Activated T-helper 9 cell treated with anti-CD3 and anti-CD28 coated beads, Interleukin-2, amount 50 U/mL, for 16 hours (primary cell): Measurements from ENCODE around the gene PRSS56.

Experiments used
- DNase-seq: peaks from one replicate; pipeline ENCODE4 v3.0.0-alpha.2; 2020; ENCODE audit warnings: low read depth

PRSS56 gene

DNA sequence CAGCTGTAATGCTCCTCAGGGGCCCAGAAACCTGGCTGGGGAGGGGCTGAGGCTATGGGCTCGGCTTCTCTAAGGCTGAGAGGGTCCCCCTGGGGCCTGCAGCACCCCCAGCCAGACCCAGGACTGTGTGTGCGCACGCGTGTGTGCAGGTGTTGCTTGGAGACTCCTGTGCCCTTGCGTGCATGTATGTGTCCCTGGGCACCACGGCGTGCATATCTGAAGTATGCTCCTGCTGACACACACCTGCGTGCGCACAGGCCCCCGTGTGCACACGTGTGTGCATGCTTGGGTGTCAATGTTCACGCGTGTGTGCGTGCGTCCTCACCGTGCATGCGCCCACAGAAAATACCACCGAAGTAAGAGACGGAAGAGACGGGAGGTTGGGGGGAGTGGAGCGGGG is 17.7 kb upstream of the PRSS56 start:
- no peak for DNase-seq

DNA sequence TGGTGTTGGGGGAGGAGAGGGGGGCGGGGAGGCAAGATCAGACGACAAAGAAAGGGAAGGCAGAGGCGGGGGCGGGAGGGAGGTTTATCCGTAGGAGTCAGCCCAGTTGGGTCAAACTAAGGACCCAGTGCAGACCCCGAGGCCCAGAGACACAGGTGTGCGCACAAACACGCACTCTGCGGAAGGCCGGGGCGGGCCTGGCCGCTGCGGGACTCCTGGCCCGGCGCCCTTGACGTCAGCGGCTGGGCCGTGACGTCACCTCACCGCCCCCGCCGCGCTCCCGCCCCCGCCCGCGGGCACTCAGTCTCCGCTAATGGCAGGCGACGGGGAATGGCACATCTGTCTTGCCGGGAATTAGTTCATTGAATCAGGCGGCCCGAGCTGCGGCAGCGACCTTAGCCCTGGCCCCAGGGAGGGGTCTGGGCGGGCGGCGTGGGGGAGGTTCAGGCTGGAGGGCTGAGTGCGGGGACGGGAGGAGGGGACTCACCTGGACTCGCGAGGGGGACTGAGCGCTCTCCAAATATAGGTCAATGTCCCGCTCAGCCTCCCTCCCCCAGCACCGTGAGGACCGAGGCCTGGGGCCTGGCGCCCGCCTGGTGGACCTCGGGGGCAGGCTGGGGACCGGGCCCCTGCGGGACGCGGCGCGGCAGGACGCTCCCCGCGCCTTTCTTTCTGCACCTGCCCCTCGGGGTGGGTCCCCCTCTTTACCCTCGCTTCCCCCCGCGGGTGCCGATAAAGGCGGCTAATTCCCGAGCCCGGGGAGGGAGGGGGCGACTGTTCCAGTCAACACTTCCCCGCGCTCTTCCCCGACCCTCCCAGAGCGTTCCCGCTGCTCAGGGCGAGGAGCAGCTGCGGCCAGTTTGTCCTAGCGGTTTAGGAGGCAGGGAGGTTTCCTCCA is 17.0 kb upstream of the PRSS56 start:
- DNase-seq: peak; percentile 15

DNA sequence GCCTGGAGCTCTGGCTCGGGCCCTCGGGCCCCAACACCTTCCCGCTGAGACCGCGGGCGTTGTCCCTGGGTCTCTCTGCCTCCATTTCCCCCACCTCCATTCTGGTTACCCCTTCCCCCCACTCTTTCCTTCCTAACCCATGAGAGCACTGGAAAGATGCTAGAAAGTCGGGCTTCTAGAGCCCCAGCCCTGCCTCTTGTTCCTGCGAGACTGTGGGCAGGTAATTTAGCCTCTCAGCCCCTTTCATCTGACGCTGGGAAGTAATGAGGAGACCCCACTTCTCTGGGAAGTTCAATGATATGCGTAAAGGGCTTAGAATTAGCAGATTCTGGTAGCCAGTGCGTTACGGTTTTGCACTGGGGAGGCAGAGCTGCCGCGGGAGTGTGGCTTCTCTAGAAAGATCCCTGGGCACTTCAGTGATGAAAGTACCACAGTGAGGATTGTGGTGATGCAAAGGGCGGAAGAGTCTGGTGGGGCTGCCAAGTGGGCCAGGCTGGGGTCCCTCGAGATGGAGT is 16.3 kb upstream of the PRSS56 start:
- no peak for DNase-seq

DNA sequence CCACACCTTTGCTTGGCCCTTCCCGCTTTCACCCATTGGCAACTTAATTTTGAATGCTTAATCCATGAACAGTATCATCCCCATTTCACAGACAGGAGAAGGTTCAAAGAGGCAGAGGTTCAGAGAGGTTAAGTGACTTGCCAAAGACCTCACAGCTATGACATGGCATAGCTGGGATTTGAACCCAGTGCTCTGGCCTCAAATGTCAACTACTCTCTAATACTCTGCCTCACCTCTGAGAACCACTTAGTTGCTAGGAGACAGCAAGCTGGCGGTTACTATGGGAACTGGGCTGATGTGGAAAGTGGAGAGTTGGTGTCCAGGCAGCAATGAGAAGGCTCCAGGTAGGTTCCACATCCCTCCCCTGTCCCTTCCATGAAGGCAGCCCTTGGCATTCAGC is 15.8 kb upstream of the PRSS56 start:
- no peak for DNase-seq

DNA sequence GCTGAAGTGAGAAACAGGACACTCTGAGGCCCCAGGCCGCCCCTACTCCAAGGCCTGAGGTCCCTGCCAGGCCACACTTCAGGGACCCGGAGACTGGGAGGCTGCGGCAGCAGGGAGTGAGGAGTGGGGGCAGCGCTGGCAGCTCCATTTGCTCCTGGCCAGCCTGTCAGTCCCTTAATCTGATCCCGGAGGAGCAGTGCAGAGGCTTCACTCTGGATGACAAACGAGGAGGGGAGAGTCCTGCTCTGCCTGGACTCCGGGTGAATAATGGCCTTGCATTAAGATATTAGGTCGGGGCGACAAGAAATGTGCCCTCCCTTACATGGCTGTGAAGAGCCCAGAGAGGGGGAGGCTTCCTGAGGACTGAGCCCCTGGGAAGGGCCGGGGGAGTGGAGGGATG is 14.3 kb upstream of the PRSS56 start:
- DNase-seq: no peak

DNA sequence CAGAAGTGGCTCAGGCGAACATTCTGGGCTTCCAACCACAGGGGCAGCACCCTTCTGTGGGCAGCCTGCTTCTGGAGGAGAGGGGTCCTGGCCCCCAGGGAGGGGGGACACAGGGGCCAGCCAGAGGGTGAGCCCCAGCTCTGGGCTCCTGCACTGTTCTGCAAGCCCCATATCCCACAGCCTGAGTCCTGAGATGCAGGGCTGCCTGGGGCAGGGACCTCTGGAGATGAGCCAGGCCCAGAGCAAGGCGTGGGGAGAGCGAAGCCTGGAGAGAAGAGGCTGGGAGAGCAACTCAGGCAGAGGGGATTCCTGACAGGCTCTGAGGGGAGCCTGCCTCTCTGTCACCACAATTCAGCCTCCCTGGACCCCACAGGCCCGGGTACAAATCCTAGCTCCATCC is 13.5 kb upstream of the PRSS56 start:
- no peak for DNase-seq

DNA sequence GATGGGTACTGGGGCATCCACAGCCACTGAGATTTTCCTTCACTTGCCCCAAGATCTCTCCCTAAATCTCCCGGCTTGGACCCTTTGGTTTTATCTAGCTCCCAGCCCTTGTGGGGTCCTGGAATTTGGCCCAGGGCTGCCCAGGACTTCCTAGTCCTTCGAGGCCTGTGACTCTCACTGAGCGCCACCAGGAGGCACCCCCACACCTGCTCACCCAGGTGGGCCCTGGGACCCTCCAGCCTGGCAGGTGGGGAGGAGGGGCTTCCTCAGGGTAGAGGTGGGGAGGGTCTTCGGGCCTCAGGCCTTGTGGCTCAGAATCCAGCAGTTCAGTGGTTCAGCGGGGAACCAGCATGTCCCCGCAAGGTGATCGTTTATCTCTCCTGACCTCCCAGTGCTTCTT is 11.9 kb upstream of the PRSS56 start:
- DNase-seq: no peak

DNA sequence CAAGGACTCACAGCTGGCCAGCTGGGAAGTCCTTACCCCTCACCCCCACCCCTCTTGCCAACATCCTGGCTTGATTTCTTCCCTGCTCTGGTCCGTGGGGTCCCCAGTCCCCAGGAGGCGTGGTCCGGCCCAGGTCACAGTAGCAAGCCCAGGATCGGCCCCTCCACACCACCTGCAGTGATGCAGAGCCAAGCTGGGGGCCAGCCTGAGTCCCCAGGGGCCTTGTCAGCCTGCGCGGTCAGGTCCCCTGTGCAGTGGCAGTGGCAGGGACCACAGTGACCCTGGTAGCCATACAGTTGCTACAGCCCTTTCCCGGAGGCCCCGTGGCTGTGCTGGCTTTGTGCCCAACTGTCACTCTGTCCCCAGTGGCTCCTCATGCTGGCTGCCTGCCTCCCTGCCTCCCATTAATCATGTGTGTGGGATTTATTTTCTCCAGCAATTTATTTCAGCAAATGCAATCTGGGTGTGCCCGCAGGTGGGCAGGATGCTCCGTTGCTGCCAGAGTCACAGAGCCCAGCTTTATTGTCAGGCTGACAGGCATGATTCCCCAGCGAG is 8.8 kb upstream of the PRSS56 start:
- DNase-seq: no peak

DNA sequence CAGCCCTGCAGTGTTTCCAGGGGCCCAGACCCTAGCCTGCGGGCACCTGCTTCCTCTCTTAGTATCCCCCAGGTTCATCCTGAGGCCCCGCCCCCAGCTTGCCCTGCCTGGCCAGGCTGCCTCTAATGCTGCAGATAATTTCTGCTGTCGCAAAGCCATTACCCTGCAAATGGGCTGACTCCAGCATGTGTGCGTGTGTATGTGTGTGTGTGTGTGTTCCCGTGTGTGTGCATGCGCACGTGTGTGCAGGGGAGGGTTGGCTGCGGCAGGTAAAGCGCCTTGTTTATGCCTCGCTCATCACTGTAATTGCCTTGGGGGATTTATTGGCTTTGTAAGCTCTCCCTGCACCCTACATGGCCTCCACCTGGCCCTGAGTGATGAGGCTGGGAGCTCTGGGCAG is 7.6 kb upstream of the PRSS56 start:
- no peak for DNase-seq

DNA sequence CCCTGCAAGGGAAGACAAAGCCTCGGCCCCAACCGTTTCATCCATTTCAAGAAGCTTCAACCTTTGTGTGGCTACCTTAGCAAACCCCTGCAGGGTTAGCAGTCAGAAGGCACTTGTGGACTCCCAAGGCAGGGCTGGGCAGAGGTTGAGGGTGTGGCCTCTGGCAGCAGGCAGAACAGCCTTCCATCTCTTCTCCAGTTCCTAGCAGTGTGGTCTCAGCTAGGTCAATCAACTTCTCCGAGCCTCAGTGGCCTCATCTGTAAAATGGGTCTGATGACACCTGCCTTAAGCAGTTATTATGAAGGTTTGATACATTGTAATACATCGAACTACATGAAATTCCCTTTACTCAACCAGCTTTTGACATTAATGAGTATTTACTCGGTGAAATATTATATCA is 6.8 kb upstream of the PRSS56 start:
- no peak for DNase-seq

DNA sequence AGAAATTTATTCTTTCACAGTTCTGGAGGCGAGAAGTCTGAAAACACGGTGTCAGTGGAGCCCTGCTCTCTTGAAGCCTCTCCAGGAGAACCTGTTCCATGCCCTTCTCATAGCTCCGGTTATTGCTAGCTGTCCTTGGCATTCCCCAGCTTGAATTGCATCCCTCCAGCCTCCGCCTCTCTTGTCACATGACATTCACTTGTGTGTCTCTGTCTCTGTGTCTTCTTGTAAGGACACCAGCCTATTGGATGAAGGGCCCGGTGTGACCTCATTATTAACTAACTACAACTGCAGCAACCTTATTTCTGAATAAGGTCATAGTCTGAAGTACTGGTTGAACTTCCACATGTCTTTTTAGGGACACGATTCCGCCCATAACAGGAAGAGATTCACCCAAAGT is 4.5 kb upstream of the PRSS56 start:
- no peak for DNase-seq

DNA sequence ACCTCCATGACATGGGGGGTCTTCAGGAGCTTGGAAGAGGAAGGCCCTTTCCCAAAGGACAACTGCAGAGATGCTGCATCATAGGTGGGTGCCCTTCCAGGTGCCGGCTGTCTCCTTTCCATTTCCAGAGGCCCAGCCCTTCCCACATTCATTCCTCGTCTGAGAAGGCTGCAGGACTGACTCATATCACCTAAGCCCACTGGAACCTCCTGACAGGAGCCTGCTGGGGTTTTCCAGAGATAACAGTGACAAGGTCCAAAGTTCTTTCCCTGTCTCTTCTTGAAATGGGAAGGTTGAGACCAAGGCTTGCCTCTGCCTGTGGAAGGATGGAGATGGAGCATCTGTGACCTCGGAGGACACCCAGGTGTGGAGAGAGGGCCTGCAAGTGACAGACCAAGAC is 3.6 kb upstream of the PRSS56 start:
- DNase-seq: no peak

DNA sequence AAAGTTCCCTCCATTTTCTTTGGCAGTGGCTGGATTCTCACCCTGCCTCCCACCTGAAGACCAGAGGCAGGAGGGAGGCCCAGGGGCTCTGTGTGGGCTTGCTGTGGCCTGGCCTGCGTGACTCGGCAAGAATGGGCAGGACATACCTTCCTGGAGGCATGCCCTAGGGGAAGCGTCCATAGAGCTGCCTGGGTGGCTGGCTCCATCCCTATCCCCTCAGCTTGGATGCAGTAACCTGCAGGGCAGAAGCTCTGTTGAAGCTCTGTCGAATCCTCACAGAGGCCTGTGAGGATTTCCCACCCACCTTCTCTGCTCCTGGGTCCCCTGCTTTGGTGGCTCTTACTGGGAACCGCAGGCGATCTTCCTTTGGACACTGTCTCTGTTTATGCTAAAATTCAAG is 1.3 kb upstream of the PRSS56 start:
- no peak for DNase-seq

DNA sequence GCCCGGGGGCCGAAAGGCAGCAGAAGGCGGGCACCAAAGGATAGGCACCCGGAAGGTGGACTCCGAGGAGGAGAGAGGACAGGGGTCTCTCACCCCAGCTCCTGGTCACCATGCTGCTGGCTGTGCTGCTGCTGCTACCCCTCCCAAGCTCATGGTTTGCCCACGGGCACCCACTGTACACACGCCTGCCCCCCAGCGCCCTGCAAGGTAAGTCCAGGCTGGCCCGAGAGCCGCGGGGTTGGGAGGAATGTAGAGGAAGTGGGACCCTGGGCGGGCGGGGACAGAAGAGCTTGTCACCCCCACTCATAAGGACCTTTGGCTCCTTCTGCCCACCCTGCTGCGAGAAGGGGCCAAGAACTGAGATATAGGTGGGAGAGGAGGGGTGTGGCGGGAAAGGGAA is 301 bp downstream of the PRSS56 start:
- no peak for DNase-seq

DNA sequence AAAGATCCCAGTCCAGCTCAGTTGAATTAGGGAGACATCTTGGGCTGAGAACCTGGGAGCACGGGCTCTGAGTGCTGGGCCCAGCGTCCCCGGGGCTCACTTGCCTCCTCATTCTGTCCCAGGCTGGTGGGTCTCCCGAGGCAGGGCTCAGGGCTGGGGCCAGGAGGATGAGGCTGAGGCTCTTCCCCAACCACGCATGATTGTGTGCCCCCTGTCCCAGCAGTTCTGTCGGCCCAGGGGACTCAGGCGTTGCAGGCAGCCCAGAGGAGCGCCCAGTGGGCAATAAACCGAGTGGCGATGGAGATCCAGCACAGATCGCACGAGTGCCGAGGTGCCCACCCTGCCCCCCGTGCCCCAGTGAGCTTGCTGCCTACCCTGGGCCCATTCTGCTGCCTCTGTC is 910 bp downstream of the PRSS56 start:
- DNase-seq: no peak

DNA sequence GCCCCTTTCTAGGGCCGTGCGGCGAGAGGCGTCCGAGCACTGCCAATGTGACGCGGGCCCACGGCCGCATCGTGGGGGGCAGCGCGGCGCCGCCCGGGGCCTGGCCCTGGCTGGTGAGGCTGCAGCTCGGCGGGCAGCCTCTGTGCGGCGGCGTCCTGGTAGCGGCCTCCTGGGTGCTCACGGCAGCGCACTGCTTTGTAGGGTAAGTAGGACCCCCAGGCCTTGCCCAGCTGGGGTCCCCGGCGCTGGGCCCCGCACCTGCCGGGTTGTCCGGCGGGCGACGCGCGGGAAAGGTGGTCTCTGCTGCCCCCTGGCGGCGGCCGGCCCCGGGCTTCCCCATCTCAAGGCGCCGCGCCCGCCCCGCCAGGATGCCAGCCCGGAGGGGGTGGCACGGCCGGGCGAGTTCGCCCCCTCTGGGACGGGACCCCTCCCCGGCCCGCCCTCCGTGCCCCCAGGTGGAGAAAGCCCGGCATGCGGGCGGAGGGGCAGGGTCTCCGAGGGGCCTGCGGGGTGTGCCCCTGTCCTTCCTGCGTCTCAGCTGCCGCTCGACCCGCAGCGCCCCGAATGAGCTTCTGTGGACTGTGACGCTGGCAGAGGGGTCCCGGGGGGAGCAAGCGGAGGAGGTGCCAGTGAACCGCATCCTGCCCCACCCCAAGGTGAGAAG is 1.9 kb downstream of the PRSS56 start:
- peak; percentile 54 for DNase-seq

DNA sequence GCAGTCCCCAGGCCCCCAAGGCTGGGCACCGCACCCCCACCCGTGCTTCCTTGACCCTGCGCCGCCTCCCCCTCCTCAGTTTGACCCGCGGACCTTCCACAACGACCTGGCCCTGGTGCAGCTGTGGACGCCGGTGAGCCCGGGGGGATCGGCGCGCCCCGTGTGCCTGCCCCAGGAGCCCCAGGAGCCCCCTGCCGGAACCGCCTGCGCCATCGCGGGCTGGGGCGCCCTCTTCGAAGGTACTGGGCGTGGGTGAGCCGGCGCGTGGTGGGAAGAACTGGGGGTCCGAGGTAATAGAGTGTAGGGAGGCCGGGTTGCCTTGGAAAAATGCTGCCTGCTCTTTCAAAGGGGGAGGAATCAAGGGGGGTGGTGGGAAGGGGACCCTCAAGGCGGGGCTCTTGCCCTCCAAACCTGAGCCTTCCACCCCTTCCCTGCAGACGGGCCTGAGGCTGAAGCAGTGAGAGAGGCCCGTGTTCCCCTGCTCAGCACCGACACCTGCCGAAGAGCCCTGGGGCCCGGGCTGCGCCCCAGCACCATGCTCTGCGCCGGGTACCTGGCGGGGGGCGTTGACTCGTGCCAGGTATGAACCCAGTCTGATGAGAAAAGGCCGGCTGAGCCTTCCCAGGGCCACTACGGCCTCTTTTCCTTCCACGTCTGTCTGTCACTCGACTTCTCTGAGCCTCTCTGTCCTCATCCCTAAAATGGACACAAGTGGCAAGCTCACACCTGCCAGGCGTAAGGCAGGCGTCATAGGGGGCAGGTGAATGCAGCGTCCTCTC is 2.6 kb downstream of the PRSS56 start:
- no peak for DNase-seq

DNA sequence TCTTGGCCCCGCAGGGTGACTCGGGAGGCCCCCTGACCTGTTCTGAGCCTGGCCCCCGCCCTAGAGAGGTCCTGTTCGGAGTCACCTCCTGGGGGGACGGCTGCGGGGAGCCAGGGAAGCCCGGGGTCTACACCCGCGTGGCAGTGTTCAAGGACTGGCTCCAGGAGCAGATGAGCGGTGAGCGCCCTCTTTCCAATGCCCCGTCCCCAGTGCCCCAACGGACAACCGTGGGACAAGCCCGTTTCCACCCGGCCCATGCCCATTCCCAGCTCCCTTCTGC is 3.2 kb downstream of the PRSS56 start:
- no peak for DNase-seq

DNA sequence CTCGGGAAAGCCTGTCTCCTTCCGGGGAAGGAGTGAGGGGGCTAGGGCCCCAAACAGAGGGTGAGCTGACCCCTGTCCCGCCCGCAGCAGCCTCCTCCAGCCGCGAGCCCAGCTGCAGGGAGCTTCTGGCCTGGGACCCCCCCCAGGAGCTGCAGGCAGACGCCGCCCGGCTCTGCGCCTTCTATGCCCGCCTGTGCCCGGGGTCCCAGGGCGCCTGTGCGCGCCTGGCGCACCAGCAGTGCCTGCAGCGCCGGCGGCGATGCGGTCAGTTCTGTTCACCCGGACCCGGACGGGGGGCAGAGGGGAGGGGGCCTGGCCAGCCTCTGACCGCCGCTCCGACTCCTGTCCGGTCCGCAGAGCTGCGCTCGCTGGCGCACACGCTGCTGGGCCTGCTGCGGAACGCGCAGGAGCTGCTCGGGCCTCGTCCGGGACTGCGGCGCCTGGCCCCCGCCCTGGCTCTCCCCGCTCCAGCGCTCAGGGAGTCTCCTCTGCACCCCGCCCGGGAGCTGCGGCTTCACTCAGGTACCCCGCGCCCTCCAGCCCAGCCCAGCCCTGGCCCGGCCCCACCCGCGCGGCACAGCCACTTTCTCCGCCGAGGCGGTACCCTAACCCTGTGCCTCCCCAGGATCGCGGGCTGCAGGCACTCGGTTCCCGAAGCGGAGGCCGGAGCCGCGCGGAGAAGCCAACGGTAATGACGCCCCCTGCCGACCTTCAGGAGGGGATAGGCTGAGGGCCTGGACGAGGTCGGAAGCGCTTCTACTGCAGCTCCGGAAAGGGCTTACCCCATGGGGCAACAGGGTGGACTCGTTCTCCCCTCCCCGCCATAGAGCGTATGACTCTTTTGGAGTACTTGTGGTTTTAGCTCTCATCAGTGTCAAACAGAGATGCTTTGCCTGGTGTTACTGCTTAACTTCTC is 3.8 kb downstream of the PRSS56 start:
- DNase-seq: no peak

DNA sequence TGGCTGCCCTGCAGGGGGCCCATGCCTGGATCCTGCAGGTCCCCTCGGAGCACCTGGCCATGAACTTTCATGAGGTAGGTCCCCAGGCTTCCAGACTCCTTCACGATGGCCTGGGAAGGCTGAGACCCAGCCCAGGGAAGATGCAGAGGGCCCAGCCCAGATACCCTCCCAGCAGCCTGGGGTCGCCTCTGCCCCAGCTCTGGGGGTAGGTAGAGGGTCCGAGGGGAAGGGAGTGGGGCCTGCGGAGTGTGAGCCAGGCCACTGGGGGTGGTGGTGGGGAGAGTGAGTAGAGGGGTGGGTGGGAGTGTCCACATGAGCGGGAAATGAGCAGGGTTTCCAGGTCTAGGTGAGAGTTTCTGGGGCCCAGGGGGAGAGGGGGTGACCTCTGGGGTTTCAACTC is 4.6 kb downstream of the PRSS56 start:
- no peak for DNase-seq

DNA sequence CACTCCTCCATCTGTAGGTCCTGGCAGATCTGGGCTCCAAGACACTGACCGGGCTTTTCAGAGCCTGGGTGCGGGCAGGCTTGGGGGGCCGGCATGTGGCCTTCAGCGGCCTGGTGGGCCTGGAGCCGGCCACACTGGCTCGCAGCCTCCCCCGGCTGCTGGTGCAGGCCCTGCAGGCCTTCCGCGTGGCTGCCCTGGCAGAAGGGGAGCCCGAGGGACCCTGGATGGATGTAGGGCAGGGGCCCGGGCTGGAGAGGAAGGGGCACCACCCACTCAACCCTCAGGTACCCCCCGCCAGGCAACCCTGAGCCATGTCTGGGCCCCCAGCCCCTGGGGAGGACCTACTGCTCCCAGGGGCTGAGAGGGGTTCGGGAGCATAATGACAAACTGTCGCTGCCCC is 5.0 kb downstream of the PRSS56 start:
- no peak for DNase-seq
